NCI-H748 (cell line): ENCODE results near the gene HCRT.
"Not testable (repeated sequence)": the region's sequence is repeated elsewhere in the genome, so short reads cannot be mapped to it uniquely, and the experiment has no call there.

Experiments used
- DNase-seq: peaks from one replicate; lab custom pipeline; 2025; ENCODE audit not compliant: unreplicated experiment; lab: John Stamatoyannopoulos, UW

The HCRT gene

DNA sequence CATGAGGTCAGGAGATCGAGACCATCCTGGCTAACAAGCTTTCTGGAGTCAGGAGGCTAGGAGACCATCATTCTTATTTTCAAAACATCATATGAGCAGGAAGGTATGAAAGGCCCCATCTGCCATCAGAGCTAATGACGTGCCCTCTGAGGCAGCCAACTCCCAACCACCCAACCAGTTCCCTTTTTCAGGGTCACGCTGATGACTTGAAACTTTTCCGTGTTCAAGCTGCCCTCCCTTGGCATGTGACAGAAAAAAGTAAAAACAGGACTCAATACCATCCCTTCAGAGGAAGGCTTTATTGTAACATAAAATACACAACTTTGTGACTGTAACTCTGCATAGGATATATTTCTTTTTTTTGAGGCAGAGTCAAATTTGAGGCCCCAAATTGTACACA, 13.6 kb upstream of the HCRT start:
- no peak for DNase-seq

DNA sequence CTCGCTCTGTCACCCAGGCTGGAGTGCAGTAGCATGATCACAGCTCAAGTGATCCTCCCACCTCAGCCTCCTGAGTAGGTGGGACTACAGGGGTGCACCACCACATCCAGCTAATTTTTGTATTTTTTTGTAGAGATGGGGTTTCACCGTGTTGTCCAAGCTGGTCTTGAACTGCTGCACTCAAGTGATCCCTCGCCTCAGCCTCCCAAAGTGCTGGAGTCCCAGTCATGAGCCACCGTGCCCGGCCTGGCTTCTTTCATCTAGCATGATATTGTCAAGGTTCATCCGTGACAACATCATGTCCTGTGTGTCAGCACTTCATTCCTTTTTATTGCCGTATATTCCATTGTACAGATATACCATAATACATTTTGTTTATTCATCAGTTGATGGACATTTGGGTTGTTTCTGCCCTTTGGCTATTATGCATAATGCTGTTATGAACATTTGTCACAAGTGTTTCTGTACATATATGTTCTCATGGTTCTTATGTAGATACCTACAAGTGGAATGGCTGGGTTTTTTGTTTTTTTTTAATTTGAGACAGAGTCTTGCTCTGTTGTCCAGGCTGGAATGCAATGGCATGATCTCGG, 12.4 kb upstream of the HCRT start:
- no peak for DNase-seq

DNA sequence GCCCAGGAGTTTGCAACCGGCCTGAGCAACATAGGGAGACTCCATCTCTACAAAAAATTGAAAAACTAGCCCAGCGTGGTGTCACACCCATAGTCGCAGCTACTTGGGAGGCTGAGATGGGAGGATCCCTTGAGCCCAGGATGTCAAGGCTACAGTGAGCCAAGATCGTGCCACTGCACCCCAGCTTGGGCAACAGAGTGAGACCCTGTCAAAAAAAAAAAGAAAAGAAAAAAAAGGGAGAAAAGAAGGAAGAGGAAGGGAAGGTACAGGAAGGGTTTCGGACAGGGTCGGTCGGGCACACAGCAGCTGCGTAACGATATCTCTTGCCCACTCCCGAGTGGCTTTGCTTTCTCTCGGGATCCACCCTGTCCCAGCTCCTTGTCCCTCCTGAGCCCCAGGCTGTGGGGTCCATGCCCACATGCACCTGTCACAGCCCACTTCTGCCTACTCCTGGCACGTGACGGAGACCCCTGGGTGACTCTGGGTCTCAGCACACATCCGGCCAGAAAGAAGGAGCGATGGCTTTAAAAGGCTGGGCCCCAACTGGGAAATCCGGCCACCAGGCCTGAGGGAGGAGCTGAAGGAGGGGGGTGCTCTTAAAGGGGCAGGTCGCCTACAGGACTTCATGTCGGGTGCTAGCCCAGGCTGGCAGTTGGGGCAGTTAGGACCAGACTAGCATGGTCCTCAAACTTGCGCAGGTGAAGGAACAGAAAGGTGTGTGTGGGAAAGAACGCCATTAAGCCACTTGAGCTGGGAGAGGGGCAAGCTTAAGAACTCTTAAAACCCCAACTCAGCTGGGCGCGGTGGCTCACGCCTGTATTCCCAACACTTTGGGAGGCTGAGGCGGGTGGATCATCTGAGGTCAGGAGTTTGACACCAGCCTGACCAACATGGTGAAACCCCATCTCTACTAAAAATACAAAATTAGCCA, 9.0 kb upstream of the HCRT start, which contains the start of gene GHDC:
GHDC (minus strand) TSS at position 526 of the 931 bp plus-strand sequence. CDS start 913 bp downstream, outside the sequence.
- peak; percentile 85 for DNase-seq

DNA sequence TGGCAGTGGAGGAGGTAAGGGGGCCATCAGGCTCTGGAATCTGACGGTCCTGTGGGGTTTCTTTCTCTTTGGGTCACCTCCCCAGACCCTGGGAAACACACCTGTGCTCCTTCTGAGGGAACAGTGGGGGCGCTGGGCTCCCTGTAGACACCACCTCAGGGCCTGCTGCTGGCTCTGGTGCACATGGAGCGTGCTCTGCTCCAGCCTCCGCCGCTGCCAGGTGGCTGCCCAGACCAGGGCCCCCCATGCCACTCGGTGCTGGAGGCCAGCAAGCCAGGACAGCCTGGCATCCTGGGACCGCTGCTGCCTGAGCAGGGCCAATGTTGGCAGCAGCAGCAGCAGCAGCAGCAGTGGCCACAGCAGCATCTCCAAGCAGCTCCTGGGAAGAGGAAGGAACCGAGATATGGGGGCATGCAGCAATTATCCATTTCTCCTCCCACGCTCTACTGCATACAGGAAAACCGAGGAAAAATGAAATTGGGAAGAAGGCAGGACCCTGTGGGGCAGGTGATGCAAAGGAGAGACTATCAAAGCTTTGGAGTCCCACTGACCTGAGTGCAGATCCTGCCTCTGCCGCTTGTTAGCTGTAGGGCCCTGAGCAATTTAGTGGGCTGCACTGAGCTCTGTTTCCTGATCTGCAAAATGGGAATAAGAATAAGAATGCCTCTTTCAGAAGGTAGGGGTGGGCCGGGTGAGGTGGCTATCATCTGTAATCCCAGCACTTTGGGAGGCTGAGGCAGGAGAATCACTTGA, 8.1 kb upstream of the HCRT start:
- DNase-seq = no peak

DNA sequence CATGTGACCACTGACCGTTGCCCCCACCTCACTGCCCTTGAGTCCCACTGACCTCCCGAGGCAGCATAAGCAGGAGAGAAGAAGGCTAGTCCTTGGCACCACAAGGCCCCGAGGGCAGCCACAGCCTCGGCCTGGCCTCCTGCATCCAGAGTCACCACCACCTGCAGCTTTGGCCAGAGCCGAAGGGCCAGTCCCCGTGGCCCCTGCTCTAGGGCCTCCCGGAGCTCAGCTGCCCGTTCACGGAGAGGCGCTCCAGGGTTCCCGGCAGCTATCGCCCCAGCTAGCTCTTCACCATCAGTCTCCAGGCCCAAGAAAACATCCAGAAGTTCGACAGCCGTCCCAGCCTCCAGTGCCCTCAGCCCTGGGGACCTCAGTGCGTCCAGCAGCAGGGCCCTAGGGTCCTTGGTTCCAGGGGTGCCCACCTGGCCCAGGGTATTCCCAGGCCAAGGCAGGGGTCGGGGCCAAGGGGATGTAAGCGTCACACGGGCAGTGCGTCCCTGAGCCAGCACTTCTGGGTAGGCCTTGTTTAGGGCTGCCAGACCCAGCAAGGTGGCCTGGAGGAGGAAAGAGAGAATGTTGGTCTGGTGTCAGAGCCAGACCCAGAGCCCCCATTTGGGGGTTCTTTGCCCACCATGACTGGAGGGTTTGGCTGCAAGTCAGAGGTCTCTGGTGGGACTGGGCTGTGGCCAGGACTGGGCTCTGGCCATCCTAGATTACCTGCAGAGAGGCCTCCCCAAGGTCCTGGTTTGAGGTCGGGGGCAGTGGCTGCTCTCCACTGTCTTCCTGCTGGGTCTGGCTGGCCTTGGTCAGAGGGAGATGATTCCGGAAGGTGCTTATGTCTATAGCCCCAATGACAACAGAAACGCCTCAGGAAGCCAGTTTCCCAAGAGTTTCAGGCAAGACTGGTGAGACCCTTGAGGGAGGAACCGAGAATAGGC, 7.2 kb upstream of the HCRT start:
- DNase-seq = no peak

DNA sequence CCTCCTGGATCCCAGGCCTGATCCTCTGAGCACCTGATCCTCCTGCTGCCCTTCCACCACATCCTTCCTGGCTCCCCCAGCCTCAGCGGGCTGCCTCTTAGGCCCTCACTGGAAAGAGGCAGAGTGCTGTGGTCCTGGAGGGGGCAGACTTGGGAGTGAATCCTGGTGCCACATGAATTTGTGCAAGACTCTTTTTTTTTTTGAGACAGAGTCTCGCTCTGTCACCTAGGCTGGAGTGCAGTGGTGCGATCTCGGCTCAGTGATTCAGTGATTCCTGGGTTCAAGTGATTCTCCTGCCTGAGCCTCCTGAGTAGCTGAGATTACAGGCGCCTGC, 6.0 kb upstream of the HCRT start:
- no peak for DNase-seq

DNA sequence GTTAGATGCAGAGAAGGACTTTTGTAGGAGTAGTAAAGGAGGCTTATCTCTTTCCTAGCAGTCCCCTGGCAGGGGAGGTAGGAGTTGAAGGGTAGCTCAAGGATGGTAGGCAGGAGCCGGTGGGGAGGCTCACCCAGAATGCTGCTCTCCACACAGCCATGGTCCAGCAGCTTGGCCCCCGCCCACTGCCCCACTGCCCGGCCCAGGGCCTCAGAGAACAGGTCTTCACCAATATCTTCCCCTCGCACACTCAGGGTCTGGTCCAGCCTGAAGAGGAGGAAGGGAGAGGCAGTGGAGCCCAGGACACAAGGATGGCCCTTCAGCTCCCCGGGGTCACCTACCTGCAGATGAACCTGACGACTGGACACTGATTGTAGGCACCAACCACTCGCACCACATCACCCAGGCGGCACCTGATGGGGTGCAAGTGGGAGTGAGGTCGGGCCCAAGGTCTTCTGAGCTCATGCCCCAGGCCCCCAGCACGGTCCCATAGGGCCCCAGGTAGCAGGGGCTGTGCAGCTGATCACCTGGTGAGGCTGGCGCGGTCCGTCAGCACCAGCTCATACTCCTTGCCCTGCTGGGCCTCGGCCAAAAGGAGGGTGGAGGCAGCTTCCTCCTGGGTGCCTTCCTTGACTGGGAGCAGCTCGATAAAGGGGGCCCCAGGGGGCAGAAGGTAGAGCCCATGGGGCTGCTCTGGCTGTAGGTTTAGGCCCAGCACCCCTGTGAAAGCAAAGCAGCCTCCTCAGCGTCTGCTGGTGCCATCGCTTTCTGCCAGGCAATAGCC, 5.4 kb upstream of the HCRT start:
- DNase-seq = no peak

DNA sequence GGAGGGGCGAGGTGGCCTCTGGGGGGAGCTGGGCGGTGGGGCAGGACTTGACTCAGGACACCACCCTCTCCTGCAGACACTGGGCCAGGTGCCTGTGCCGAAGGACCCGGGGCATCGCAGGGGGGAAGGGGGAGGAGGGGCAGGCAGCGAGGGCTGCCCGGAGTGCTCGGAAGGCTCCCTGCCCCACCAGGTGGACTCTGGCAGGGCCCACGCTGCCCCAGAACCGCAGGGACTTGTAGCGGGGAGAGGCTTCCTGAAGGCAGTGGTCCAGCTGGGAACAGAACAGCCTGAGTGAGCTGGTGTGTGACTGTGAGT, 4.4 kb upstream of the HCRT start:
- no peak for DNase-seq

DNA sequence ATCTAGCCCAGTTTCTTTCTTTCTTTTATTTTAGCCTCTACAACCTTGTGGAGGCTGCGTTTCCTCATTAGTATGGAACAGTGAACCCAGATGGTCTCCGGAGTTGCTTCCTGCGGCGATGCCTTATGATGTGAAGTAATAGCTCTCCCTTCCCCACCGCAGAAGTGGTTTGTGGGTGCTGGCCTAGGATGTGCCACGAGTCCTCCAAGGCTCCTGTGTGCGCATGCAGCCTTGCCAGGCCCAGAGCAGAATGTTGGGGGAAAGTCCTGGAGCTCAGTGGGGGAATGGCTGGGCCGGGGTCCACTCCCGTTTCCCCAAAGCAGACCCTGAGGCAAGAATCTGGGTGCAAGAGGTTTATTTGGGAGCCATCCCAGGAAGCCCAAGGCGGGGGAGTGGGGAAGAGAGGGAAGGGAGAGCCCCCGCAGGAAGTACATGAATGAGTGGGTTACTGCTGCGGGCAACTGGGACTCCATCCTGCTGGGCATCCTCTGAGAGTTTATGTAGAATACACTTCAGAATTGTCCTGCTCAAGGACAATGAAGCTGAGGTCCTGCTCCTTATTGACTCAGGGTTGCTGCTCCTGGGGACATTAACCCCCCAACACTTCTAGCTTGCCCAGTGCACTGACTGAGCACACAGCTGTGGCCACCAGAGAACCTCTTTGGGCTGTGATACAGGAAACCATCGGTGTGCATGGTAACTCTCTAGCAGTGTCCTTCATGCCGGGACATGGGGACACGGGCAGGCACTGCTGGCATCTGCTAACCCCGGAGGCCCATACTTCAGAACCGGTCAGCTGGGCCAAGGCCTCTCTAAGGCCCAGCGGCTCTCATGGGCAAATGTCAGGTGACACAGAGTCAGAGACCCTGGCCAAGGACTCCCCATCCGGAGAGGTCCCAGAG, 3.7 kb upstream of the HCRT start:
- no peak for DNase-seq

DNA sequence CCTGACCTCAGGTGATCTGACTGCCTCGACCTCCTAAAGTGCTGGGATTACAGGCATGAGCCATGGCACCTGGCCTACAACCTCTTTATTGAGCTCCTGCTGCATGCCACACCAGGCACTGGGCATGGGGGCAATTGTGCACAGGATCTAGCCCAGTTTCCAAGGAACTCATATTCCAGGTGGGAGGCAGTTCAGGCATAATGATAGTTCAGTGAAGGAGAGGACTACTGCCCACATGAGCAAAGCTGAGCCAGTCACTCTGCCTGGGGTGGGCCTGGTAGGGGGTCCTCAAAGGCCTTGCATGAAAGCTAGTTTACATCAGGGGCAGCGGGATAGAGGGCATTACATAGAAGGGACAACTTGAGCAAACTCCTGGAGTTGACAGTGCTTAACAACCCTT, 2.6 kb upstream of the HCRT start:
- DNase-seq = no peak

DNA sequence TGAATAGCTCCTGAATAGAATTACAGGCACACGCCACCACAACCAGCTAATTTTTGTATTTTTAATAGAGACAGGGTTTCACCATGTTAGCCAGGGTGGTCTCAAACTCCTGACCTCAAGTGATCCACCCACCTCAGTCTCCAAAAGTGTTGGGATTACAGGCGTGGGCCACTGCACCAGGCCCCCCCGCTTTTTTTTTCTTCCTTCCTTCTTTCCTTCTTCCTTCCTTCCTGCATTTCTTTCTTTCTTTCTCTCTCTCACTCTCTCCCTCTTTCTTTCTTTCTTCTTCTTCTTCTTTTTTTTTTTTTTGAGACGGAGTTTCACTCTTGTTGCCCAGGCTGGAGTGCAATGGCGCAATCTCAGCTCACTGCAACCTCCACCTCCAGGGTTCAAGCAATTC, 939 bp upstream of the HCRT start:
- not testable (repeated sequence) for DNase-seq

DNA sequence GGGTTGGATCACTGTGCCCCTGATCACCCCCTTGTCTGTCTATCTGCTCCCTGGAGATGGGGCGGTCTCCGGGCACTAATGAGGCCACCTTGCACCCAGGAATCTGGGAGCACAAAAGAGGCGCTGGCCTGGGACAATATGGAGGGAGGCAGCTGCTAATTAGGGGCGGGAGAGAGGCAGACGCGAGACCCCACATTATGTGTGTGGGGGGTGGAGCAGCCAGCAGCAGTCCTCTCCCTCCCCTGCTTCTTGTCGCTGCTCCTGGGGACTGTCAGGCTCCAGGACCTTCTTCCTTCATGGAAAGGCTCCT, 324 bp upstream of the HCRT start:
- no peak for DNase-seq

DNA sequence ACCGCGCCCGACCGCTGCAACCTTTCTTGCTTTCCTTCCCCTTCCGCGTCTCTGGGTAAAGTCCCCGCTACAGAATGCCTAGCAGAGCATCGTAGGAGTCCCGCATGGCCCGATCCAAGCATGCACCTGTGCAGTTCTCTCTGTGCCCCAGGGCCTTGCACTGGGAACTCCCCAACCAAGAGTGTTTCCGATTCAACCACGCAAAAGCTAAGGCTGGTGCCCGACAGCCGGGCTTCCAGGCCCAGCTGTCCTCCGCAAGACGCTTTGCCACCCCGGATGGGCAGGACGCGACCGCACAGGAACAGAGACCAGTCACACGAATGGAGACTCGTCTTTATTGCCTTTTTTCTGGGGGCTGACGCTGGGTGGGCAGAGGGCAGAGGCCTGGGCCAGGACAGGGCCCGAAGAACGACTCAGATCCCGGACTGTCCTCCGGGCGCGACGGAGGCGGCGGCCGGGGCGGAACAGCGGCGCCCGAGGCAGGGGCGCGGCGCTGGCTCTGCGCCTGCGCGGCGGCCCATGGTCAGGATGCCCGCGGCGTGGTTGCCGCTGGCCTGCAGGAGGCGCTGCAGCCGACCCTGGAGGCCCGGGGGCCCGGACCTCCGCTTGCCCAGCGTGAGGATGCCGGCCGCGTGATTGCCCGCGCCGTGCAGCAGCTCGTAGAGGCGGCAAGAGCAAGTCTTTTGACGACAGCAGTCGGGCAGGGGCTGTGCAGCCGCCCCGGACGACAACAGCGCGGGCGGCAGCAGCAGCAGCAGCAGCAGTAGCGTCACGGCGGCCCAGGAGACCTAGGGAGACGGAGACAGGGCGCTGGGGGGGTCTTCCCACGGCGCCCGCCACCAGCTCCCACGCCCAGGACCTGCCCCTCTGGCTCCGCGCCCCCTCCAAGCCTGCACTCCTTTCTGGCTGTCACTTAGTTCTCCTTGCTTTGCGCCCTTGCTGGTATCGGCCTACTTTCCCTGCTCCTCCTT, 1.2 kb downstream of the HCRT start:
- DNase-seq = peak; percentile 76

DNA sequence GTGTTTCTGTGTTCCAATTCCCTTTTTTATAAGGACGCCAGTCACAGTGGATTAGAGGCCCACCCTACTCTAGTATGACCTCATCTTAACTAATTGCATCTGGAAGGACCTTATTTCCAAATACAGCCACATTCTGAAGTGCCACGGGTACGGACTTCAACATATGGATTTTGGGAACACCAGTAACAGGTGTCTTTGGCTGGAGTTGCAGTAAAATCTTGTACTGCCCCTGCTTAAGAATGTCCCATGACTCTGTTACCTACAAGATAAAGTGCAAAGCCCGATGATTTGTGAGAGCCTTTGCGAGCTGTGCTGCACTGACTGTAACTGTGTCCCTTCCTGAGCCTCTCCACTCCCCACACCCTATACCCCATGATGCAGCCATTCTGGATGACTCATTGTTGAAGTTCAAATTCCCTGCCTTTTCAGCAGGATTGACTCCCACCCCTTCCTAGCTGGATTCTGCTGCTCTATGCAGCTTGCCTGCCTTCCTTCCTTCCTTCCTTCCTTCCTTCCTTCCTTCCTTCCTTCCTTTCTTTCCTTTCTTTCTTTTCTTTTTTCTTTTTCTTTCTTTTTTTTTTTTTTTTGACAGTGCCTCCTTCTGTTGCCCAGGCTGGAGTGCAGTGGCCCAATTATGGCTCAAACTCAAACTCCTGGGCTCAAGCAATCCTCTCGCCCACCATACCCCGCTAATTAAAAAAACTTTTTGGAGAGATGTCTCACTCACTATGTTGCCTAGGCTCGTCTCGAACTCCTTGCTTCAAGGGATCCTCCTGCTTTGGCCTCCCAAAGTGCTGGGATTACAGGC, 2.1 kb downstream of the HCRT start:
- DNase-seq = no peak

DNA sequence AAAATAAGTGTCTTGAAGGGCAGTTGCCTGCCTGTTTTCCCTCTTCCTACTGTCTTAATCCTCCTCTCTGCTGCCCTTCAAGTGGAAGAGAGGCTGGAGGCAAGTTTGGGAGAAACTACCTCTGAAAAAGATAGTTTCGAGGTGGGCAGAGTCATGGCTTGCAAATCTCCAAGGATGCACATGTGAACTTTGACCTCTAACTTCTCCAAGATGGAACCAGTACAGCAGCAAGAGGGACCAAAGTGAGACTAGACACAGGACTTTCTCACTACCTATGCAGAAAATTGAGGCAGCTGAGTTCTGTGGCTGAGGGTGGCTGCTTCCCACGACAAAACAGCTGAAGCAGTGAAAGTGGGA, 3.4 kb downstream of the HCRT start:
- no peak for DNase-seq

DNA sequence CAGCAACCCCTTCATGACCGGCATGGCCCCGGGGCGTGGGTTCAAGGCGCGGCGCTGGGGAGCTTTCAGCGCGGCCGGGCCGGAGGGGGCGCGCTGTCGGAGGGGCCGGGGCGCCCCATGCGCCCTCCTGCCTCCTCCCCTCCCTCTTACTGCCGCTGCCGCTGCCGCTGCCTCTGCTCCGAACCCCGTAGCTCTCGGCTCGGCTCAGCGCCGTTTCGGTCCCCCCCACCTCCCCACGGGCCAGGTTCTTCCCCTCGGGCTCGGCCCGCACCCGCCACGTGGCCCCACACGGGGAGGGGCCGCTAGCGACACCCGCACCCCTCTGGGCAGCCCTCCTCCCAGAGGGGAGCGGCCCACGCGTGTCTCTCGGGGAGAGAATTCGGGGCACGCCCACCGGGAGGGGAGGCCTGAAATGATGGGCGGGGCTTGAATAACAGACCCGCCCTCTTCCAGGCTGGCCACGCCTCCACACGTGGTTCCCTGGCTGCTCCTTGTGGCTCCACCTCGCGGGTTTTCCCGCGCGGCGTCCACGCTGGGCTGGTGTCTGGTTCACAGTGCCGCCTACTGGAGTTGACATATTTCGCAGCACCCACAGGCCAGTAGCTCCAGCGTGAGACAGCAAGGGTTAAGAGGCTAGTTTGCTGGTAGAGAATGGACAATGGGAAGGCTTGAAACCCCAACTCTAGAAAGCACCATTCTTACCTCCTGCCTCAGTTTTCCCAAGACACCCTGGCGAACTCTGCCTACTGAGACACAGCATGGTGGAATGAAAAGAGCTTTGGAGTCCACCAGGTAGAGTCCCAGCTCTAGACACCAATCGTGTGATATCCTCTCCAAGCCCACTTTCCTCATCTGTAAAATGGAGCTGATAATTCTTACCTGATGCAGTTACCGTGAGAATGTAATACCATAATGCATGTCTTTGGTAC, 4.1 kb downstream of the HCRT start, which contains the start of gene KCNH4:
KCNH4 (minus strand) TSS at position 221 of the 929 bp plus-strand sequence; CDS start at position 24, 197 bp downstream.
- DNase-seq = peak; percentile 91
